ENCODE measurements around the gene ARHGAP26.

The ARHGAP26 gene

DNA sequence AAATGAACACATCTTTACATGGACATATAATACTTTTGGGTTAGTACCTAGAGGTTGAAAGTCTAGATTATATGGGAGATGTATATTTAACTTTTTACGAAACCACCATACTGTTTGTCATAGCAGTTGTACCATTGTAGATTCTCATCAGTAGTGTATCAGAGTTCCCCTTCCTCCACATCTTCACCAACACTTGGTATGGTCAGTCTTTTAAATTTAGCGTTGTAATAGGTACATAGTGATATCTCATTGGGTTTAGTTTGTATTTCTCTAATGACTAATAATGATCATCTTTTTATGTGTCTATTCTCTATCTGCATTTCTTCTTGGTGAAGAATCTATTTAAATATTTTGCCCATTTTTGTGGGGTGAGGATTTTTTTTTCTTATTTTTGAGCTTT is 495.8 kb downstream of the ARHGAP26 start:
- no peak for DNase-seq

DNA sequence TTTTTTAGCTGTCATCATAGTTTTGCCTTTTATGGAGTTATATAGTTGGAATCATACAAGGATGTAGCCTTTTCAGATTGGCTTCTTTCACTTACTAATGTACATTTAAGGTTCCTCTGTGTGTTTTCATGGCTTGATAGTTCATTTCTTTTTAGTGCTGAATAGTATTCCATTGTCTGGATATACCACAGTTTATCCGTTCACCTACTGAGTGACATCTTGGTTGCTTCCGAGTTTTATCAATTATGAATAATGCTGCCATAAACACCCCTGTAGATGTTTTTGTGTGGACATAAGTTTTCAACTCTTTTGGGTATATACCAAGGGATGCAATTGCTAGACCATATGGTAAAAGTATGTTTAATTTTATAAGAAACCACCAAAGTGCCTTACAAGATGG is 497.0 kb downstream of the ARHGAP26 start:
- DNase-seq, result no peak

DNA sequence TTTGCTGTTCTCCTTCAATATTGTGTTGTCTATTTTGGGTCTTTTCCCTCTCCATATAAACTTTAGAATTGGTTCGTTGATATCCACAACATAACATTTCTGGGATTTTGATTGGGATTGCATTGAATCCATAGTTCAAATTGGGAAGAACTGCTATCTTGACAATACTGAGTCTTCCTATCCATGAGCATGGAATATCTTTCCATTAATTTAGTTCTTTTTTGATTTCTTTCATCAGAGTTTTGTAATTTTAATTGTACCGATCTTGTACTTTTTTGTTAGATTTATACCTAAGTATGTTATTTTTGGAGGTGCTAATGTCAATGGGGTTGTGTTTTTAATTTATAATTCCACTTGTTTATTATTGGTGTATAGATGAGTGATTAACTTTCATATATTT is 498.2 kb downstream of the ARHGAP26 start:
- DNase-seq, result no peak

DNA sequence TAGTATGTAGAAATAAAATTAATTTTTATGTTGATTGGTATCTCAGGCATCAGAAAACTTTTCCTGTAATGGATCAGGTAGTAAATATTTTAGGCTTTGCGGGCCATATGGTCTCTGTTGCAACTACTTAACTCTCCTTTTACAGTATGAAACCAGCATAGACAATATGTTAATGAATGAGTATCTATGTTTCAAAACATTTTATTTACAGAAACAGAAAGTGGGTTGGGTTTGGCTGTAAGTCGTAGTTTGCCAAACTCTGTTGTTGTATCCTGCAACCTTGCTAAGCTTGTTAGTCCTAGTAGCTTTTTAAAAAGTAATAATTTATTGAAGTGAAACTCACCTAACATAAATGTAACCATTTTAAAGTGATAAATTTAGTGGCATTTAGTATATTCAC is 501.3 kb downstream of the ARHGAP26 start:
- no peak for DNase-seq

DNA sequence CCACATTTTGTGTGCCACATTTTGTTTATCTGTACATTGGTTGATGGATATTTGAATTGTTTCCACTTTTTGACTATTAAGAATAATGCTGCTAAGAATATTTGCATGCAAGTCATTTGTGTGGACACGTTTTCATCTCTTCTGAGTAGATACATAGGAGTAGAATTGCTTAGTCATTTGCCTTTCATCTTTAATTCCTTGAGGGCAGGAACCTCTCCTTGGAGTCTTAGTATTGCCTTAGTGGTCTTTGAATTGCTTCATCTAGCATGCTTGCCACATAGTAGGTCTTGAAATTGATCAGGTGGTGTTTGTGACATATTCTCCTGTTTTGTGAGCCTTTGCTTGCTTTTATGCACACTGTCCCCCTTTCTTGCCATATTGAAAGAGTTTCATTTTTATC is 504.8 kb downstream of the ARHGAP26 start:
- no peak for DNase-seq

DNA sequence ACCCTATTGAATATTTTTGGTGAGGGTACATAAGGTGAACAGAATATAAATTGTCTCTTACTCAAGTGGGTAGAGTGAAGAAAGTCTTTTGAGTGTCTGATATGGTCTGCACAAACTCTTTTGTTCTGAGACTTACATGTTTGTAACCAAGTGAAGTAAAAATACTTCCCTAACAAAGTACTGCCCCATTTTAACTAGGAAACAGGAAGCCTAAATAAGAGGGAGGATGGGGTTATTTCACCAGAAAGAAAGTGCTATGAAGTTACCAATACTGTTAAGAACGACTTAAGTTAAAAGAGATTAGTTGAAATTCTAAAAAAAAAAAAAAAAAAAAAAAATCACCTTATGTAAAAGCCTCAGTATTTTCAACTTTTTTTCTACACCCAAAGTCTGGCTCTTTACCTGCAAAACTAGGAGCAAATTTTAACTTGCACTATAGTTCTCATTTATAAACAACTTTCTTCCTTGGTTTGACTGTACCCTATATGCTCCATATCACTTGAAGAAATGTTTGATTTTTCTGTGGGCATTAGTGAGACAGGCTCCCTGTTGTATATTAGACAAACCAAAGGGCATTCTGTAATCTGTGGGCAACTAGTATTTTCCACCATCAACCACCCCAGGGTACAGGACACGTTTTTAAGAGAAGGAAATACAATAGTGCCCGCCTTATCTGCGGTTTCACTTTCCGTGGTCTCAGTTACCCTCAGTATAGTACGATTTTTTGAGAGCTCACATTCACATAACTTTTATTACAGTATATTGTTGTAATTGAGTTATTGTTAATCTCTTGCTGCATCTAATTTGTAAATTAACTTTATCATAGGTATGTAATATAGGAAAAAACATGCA is 505.6 kb downstream of the ARHGAP26 start:
- DNase-seq, result no peak

DNA sequence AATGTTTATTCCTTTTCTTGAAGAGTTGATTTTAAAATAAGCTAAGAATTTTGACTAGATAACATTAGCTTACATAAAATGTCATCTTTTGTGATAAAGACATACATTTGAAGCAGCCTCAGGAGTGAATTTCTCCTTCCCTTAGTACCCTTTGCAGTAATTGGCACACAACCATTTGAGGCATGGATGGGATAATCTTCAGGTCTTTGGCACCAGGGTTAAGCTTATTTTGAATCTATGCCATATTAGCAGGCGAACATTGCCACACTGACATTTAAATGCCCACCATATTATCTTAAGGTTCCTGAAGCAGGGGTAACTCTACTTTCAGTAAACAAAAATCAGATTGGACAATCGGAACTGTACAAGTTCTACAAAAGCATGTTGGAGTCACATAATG is 507.4 kb downstream of the ARHGAP26 start:
- no peak for DNase-seq
